Panc1 (cell line): ENCODE data around the gene PROK1. TPM values are rescaled to one million over a fixed set of nuclear protein-coding genes. Genes with fewer than 3 reads are reported as not detected.

ENCODE experiments used
- ATAC-seq: fragments of 200-7000 bp; cut with Tn5 transposase; 2 replicates; pipeline ENCODE4 v1.9.1; 2020; ENCODE audit warnings: mild to moderate bottlenecking, moderate library complexity
- Bru-seq: library from RNA; stranded (reverse); fragments of 400-500 nt; gene quantifications from one replicate; lab custom pipeline; 2021; lab: Mats Ljungman, UMichigan
- BruChase-seq, 2 experiments: library from RNA; stranded (reverse); fragments of 400-500 nt; gene quantifications; one replicate each; lab custom pipeline; 2021; lab: Mats Ljungman, UMichigan
- BruUV-seq: library from RNA; stranded (reverse); fragments of 400-500 nt; replicated peaks from 2 replicates; lab custom pipeline; 2021; lab: Mats Ljungman, UMichigan
- CTCF ChIA-PET: fragments of 300-600 bp; sonication (Branson Sonifier 250); formaldehyde crosslinking; loops from one replicate; lab custom pipeline; 2022; ENCODE audit warnings: antibody characterized with exemption; lab: Charles Lee
- POLR2A ChIA-PET: fragments of 300-600 bp; sonication (Branson Sonifier 250); formaldehyde crosslinking; loops from one replicate; lab custom pipeline; 2022; ENCODE audit warnings: antibody characterized with exemption; lab: Charles Lee
- DNase-seq: peaks from one replicate; pipeline ENCODE4 v3.0.0-alpha.2; 2010; ENCODE audit warnings: low read depth, low spot score
- H3K27ac ChIP-seq: 2 replicates; pipeline ENCODE4 v1.5.1; 2011; ENCODE audit warnings: mild to moderate bottlenecking, low read length, inconsistent platforms
- H3K27me3 ChIP-seq: fragments of 200-500 bp; sonication (Bioruptor generic); 2 replicates; pipeline ENCODE4 v1.6.0; 2014; ENCODE audit warnings: low read length, inconsistent platforms; ENCODE audit not compliant: control insufficient read depth, insufficient read depth
- H3K36me3 ChIP-seq: fragments of 200-500 bp; sonication (Bioruptor generic); 2 replicates; pipeline ENCODE4 v1.5.1; 2014; ENCODE audit warnings: inconsistent platforms, mild to moderate bottlenecking, low read length, moderate library complexity; ENCODE audit not compliant: control insufficient read depth, insufficient read depth
- H3K4me1 ChIP-seq: 2 replicates; pipeline ENCODE4 v1.5.1; 2011; ENCODE audit warnings: inconsistent platforms, mild to moderate bottlenecking, low read length, moderate library complexity; ENCODE audit not compliant: control insufficient read depth, insufficient read depth
- H3K4me3 ChIP-seq, 2 experiments: 2 replicates each; pipeline ENCODE4 v1.5.1; 2011 to 2012; ENCODE audit warnings: low read depth in 2 of 2, low read length in 2 of 2, mild to moderate bottlenecking in 2 of 2, inconsistent platforms in 1 of 2, moderate library complexity in 1 of 2
- H3K9me3 ChIP-seq: fragments of 200-500 bp; sonication (Bioruptor generic); 2 replicates; pipeline ENCODE4 v1.5.1; 2014; ENCODE audit warnings: low read depth, mild to moderate bottlenecking, inconsistent platforms, low read length, moderate library complexity; ENCODE audit not compliant: control insufficient read depth, insufficient read depth
- POLR2AphosphoS5 ChIP-seq: IDR thresholded peaks from 2 replicates; pipeline ENCODE4 v1.6.1; 2012; ENCODE audit warnings: mild to moderate bottlenecking, low read depth, low read length, moderate library complexity
- SIN3A ChIP-seq: IDR thresholded peaks from 2 replicates; pipeline ENCODE4 v1.6.1; 2012; ENCODE audit warnings: low read depth, mild to moderate bottlenecking, low read length, moderate library complexity, borderline replicate concordance; ENCODE audit not compliant: insufficient read depth
- TCF7L2 ChIP-seq: IDR thresholded peaks from 2 replicates; pipeline ENCODE4 v1.6.1; 2011; ENCODE audit warnings: mild to moderate bottlenecking, low read depth, low read length, inconsistent platforms
- in situ Hi-C: cut with HindIII; loops from 2 replicates; pipeline ENCODE4 v1.10.0; 2016; ENCODE audit warnings: low sequenced_read_pairs, low pct_unique_long_range_greater_than_20kb
- intact Hi-C: fragments of 100-400 bp; cut with micrococcal nuclease; formaldehyde crosslinking; loops from one replicate; pipeline ENCODE4 v1.10.0; 2022; ENCODE audit not compliant: unreplicated experiment
- long read RNA-seq: library from polyadenylated mRNA; unstranded; transcript quantifications from one replicate; pipeline ENCODE4 v2.0.0, GENCODE V29; 2021; ENCODE audit not compliant: unreplicated experiment
- polyA plus RNA-seq: library from polyadenylated mRNA; unstranded; fragments of >200 nt; gene quantifications from one replicate; pipeline ENCODE4 v1.2.1, GENCODE V29; 2012; ENCODE audit warnings: missing spikeins; ENCODE audit not compliant: insufficient read length
- total RNA-seq: library from RNA; stranded (reverse); gene quantifications from one replicate; pipeline ENCODE4 v1.2.1, GENCODE V29; 2021; ENCODE audit not compliant: unreplicated experiment
- TF ChIP-seq, protein P1 (sequence below): fragments of 450-650 bp; IDR thresholded peaks from 2 replicates; pipeline ENCODE4 v1.5.1; 2017; ENCODE audit warnings: mild to moderate bottlenecking
- TF ChIP-seq, protein P2 (sequence below), 2 experiments: IDR thresholded peaks; 2 replicates each; pipeline ENCODE4 v1.6.1; 2011 to 2012; ENCODE audit warnings: low read depth in 2 of 2, control low read depth in 1 of 2, low read length in 1 of 2, mild to moderate bottlenecking in 1 of 2, moderate library complexity in 1 of 2; ENCODE audit not compliant: insufficient read depth in 1 of 2

PROK1 gene, protein sequence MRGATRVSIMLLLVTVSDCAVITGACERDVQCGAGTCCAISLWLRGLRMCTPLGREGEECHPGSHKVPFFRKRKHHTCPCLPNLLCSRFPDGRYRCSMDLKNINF
- total RNA-seq = not detected
- polyA plus RNA-seq = not detected
- percentile 10 among the genes with signal in this experiment for Bru-seq, nascent RNA
- BruChase-seq, experiment 1, labeled RNA remaining after a 2-hour chase = percentile 10 among the genes with signal in this experiment
- BruChase-seq, experiment 2, labeled RNA remaining after a 6-hour chase = not detected
- long read RNA-seq = 0 reads

DNA sequence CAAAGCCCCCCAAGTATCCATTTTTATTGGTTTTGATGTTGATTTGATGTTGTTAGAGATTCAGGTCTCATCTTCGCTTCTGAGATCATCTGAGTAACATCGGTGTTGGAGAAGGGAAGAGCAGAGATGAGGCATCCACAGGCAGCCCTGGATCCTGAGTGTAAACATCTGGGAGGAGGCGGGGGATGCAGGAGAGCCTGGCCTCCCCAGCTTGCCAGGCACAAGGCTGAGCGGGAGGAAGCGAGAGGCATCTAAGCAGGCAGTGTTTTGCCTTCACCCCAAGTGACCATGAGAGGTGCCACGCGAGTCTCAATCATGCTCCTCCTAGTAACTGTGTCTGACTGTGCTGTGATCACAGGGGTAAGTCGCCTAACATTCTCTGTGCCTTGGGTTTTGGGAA lies at the start of gene PROK1:
Gene PROK1, plus strand, starts transcription at position 221 of the 400 bp plus-strand sequence. Its CDS starts 68 bp downstream, at position 289.
- in situ Hi-C loops = no loop called here
- H3K36me3 ChIP-seq = no peaks in the 10 kb centered on the region
- DNase-seq = no peak
- no peak within 1 kb of the TSS for H3K4me3 ChIP-seq
- CTCF ChIA-PET = no interaction called here
- ATAC-seq = no peak
- no peaks in the 10 kb centered on the region for H3K9me3 ChIP-seq
- no peak within 1 kb of the TSS for H3K27ac ChIP-seq
- intact Hi-C loops = no loop called here
- peaks cover 9% of the 10 kb centered on the region for H3K27me3 ChIP-seq
- TF ChIP-seq, protein P1, sequence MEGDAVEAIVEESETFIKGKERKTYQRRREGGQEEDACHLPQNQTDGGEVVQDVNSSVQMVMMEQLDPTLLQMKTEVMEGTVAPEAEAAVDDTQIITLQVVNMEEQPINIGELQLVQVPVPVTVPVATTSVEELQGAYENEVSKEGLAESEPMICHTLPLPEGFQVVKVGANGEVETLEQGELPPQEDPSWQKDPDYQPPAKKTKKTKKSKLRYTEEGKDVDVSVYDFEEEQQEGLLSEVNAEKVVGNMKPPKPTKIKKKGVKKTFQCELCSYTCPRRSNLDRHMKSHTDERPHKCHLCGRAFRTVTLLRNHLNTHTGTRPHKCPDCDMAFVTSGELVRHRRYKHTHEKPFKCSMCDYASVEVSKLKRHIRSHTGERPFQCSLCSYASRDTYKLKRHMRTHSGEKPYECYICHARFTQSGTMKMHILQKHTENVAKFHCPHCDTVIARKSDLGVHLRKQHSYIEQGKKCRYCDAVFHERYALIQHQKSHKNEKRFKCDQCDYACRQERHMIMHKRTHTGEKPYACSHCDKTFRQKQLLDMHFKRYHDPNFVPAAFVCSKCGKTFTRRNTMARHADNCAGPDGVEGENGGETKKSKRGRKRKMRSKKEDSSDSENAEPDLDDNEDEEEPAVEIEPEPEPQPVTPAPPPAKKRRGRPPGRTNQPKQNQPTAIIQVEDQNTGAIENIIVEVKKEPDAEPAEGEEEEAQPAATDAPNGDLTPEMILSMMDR = no peak
- TF ChIP-seq, protein P2, sequence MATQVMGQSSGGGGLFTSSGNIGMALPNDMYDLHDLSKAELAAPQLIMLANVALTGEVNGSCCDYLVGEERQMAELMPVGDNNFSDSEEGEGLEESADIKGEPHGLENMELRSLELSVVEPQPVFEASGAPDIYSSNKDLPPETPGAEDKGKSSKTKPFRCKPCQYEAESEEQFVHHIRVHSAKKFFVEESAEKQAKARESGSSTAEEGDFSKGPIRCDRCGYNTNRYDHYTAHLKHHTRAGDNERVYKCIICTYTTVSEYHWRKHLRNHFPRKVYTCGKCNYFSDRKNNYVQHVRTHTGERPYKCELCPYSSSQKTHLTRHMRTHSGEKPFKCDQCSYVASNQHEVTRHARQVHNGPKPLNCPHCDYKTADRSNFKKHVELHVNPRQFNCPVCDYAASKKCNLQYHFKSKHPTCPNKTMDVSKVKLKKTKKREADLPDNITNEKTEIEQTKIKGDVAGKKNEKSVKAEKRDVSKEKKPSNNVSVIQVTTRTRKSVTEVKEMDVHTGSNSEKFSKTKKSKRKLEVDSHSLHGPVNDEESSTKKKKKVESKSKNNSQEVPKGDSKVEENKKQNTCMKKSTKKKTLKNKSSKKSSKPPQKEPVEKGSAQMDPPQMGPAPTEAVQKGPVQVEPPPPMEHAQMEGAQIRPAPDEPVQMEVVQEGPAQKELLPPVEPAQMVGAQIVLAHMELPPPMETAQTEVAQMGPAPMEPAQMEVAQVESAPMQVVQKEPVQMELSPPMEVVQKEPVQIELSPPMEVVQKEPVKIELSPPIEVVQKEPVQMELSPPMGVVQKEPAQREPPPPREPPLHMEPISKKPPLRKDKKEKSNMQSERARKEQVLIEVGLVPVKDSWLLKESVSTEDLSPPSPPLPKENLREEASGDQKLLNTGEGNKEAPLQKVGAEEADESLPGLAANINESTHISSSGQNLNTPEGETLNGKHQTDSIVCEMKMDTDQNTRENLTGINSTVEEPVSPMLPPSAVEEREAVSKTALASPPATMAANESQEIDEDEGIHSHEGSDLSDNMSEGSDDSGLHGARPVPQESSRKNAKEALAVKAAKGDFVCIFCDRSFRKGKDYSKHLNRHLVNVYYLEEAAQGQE (IDR thresholded peaks at IDR 0.05; ENCODE audit: insufficient read depth in 1 of 2, low read depth in 2 of 2, low read length in 1 of 2) = no peak
- no peak for TF ChIP-seq TCF7L2
- TF ChIP-seq POLR2AphosphoS5 = no peak
- TF ChIP-seq SIN3A = no peak
- BruUV-seq = no TSS peak
- no peaks in the 10 kb centered on the region for H3K4me1 ChIP-seq
- POLR2A ChIA-PET = no interaction called here

DNA sequence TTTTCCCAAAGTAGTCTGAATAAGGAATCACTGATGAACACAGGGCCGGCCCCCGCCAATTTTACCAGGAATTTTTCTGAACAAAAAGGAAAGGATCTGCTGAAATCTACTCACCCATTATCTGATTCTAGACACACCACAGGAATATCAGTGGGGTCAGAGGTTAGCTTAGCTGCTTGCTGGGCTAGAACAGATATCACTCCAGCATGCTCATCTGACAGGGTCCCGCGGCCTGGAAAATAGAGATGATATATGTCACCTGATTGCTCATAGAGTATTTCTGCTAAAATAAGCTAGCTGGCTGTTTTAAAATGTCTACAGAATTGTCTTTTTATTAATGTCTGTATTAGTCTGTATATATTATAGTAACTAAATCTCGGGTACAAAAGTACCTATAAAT lies 47.1 kb upstream of the PROK1 start:
- peaks cover 27% of the 10 kb centered on the region for H3K36me3 ChIP-seq

More for the DNA sequence above, 47.1 kb upstream of the PROK1 start:
- intact Hi-C loops = no loop called here
- DNase-seq (no peak), ATAC-seq (no peak)
- in situ Hi-C loops = no loop called here
- Histone ChIP-seq H3K9me3 (no peaks in the 10 kb centered on the region), H3K4me3 (no peak overlapping the region), H3K4me1 (no peaks in the 10 kb centered on the region), H3K27me3 (no peaks in the 10 kb centered on the region), H3K27ac (no peak overlapping the region)
- POLR2A ChIA-PET = no interaction called here
- no TSS peak for BruUV-seq
- TF ChIP-seq TCF7L2 (no peak), POLR2AphosphoS5 (no peak), SIN3A (no peak)
- TF ChIP-seq, protein P1 = no peak
- TF ChIP-seq, protein P2 (IDR thresholded peaks at IDR 0.05; ENCODE audit: insufficient read depth in 1 of 2, low read depth in 2 of 2, low read length in 1 of 2) = no peak
- CTCF ChIA-PET = no interaction called here
